ENCODE results near the gene SH2D3C.

SH2D3C gene

GRCh38 chr9:127812011-127812410 lies 33.5 kb upstream of the SH2D3C start:
- DNase-seq (ENCODE audit: low read depth): no peak
- TF ChIP-seq, protein P1, sequence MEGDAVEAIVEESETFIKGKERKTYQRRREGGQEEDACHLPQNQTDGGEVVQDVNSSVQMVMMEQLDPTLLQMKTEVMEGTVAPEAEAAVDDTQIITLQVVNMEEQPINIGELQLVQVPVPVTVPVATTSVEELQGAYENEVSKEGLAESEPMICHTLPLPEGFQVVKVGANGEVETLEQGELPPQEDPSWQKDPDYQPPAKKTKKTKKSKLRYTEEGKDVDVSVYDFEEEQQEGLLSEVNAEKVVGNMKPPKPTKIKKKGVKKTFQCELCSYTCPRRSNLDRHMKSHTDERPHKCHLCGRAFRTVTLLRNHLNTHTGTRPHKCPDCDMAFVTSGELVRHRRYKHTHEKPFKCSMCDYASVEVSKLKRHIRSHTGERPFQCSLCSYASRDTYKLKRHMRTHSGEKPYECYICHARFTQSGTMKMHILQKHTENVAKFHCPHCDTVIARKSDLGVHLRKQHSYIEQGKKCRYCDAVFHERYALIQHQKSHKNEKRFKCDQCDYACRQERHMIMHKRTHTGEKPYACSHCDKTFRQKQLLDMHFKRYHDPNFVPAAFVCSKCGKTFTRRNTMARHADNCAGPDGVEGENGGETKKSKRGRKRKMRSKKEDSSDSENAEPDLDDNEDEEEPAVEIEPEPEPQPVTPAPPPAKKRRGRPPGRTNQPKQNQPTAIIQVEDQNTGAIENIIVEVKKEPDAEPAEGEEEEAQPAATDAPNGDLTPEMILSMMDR (IDR thresholded peaks at IDR 0.05; ENCODE audit: low read length, missing control alignments): no peak
- H3K4me3 ChIP-seq (replicated peaks; ENCODE audit: low read depth, low read length): no peak overlapping the region

- DNase-seq (ENCODE audit: low read depth): no peak
- TF ChIP-seq, protein P1 (IDR thresholded peaks at IDR 0.05; ENCODE audit: low read length, missing control alignments): no peak
- no peak overlapping the region for H3K4me3 ChIP-seq (replicated peaks; ENCODE audit: low read depth, low read length)
These were observed 32.1 kb upstream of the SH2D3C start for GRCh38 chr9:127810378-127811187.

GRCh38 chr9:127809540-127810377 lies 31.3 kb upstream of the SH2D3C start:
- H3K4me3 ChIP-seq (replicated peaks; ENCODE audit: low read depth, low read length): no peak overlapping the region
- no peak for DNase-seq (ENCODE audit: low read depth)
- TF ChIP-seq, protein P1 (IDR thresholded peaks at IDR 0.05; ENCODE audit: low read length, missing control alignments): no peak

DNA sequence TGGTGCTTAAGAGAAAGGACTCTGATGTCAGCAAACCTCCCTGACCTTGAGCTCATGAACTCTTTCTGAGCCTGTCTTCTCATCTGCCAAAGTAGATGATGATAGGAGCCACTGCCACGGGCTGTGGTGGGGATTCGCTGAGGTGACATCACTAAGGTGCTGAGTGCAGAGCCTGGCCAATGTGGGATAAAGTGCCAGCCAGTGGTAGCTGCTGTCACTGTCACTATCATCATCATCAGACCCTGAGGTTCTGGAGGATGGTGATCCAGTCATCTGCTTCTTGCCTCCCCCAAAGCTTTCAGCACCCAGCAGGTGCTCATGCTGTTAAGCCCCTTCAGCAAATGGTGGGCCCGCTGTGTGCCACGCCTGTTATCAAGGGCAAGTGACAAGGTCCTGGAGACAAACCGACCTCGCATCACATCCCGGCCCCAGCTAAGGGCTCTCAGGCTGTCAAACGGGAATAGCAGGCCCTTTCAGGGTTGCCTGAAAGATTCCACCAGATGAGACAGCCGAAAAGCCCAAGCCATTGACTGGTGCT lies 30.6 kb upstream of the SH2D3C start:
- TF ChIP-seq, protein P1 (IDR thresholded peaks at IDR 0.05; ENCODE audit: low read length, missing control alignments): no peak
- no peak for DNase-seq (ENCODE audit: low read depth)
- no peak overlapping the region for H3K4me3 ChIP-seq (replicated peaks; ENCODE audit: low read depth, low read length)

GRCh38 chr9:127808347-127809001 lies 30.0 kb upstream of the SH2D3C start:
- no peak overlapping the region for H3K4me3 ChIP-seq (replicated peaks; ENCODE audit: low read depth, low read length)
- no peak for DNase-seq (ENCODE audit: low read depth)
- TF ChIP-seq, protein P1 (IDR thresholded peaks at IDR 0.05; ENCODE audit: low read length, missing control alignments): no peak

GRCh38 chr9:127806871-127807270 lies 28.4 kb upstream of the SH2D3C start:
- TF ChIP-seq, protein P1 (IDR thresholded peaks at IDR 0.05; ENCODE audit: low read length, missing control alignments): no peak
- no peak for DNase-seq (ENCODE audit: low read depth)
- no peak overlapping the region for H3K4me3 ChIP-seq (replicated peaks; ENCODE audit: low read depth, low read length)
